G401.6 (cell line): Measurements from ENCODE around the gene UAP1L1.

Experiments
- FAIRE-seq: peaks from 2 replicates; lab custom pipeline; 2012; peaks lifted over from hg19 to GRCh38; lab: Jason Lieb, UNC

Gene UAP1L1

DNA sequence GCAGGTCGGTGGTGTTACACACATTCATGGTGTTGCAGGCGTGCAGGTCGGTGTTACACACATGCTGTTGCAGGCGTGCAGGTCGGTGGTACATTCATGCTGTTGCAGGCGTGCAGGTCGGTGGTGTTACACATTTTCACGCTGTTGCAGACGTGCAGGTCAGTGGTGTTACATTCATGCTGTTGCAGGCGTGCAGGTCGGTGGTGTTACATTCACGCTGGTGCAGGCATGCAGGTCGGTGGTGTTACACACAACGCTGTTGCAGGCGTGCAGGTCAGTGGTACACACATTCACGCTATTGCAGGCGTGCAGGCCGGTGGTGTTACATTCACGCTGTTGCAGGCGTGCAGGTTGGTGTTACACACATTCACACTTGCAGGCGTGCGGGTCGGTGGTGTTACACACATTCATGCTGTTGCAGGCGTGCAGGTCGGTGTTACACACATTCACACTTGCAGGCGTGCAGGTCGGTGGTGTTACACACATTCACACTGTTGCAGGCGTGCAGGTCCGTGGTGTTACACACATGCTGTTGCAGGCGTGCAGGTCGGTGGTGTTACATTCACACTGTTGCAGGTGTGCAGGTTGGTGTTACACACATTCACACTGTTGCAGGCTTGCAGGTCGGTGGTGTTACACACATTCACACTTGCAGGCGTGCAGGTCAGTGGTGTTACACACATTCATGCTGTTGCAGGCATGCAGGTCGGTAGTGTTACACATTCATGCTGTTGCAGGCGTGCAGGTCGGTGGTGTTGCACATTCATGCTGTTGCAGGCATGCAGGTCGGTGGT, 26.1 kb downstream of the UAP1L1 start:
- no peak for FAIRE-seq

DNA sequence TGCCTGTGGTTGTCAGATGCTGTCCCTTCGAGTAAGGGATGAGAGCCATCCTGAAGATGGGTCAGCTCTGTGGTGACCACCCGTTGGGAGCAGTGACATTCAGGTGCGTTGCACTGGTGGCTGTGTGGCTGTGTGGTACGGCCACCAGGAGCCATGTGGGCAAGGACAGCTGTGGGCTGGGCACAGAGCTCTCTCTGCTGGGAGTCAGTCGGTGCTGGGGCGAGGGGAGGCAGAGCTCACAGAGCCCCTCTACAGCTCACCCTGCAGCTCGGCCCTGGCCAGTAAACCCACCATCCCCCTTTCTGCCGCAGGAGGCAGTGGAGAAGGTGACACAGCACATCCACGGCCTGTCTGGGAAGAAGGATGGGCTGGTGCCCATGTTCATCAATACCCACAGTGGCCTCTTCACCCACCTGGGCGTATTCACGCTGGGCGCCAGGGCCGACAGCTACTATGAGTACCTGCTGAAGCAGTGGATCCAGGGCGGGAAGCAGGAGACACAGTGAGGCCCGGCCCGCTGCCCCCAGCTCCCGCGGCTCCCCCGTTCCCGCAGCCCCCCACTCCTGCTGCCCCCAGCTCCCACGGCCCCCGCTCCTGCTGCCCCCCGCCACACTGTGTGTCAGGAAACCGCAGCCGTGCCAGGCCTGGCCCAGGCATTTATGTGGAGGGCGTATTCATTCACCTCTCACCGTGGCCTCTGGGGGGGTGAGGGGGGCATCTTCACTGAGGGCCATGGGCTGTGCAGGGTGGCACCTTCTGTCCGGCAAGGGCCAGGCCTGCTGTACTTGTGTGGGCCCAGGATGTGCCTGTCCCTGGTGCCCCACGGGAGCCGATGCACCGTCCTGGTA, 28.7 kb downstream of the UAP1L1 start:
- no peak for FAIRE-seq

DNA sequence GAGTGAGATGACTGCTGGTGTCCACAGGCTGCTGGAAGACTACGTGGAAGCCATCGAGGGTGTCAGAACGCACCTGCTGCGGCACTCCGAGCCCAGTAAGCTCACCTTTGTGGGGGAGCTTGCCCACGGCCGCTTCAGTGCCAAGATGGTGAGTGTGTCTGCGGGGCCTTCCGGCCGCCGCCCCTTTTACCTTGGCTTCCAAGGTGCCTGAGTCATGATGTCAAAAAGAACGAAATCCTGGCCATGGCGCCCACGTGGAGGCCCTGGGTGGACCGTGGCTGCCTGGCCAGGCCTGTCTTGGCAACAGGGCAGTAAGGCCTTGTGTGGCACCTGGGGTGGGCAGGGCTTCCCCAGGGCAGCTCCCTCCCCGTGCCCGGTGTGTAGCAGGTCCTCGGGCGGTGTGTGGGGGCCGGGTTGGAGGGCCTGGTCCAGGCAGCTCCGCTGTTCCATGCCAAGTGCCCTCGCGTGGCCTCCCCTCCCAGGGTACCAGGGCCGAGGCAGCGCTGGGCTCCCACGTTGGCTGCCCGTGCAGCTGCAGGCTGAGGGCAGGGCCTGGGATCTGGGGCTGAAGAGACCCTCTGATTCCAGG, 29.4 kb downstream of the UAP1L1 start:
- FAIRE-seq, result no peak

DNA sequence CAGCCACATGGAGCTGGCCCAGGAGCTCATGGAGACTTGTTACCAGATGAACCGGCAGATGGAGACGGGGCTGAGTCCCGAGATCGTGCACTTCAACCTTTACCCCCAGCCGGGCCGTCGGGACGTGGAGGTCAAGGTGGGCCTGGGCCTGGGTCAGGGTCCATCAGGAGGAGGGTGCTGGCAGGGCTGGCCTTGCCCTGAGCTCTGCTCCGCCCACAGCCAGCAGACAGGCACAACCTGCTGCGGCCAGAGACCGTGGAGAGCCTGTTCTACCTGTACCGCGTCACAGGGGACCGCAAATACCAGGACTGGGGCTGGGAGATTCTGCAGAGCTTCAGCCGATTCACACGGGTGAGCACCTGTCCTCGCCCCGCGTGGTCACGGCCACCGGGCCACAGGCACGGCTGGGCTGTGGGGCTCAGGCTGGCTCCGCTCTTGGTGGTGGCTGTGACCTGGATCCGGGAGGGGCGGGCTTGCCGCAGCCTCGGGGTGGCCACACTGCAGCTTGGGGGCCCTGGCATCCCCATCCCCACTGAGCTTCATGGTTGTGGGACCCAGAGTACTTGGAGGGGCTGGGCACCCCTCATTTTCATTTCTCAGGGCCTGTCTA, 30.1 kb downstream of the UAP1L1 start:
- FAIRE-seq, result no peak

DNA sequence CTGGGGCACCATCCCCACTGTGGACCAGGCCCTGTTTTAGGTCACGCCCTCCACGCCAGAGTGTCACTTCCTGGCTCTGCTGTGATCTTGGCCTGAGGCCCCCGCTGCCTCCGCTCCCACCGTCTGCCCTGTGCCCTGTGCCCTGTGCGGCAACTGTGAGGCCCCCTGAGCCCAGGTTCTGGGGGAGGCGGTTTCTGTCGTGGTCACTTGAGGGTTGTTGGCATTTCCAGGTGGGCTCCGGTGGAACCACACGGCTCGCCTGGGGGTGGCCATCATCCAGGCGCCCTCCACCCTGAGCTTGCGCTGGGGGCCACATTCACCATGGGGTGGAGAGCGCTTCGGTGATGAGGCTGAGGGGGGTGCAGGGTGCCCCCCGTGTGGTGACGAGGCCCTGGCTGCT, 30.7 kb downstream of the UAP1L1 start:
- FAIRE-seq, result no peak

DNA sequence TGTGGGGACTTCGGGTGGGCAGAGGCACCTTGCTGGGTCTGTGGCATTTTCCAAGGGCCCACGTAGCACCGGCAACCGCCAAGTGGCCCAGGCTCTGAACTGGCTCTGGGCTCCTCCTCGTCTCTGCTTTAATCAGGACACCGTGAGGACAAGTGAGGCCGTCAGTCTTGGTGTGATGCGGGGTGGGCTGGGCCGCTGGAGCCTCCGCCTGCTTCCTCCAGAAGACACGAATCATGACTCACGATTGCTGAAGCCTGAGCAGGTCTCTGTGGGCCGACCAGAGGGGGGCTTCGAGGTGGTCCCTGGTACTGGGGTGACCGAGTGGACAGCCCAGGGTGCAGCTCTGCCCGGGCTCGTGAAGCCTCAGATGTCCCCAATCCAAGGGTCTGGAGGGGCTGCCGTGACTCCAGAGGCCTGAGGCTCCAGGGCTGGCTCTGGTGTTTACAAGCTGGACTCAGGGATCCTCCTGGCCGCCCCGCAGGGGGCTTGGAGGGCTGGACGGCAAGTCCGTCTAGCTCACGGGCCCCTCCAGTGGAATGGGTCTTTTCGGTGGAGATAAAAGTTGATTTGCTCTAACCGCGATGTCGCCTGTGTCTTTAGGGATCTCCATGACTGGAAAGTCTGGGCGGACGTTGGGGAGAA, 31.4 kb downstream of the UAP1L1 start:
- FAIRE-seq, result no peak

DNA sequence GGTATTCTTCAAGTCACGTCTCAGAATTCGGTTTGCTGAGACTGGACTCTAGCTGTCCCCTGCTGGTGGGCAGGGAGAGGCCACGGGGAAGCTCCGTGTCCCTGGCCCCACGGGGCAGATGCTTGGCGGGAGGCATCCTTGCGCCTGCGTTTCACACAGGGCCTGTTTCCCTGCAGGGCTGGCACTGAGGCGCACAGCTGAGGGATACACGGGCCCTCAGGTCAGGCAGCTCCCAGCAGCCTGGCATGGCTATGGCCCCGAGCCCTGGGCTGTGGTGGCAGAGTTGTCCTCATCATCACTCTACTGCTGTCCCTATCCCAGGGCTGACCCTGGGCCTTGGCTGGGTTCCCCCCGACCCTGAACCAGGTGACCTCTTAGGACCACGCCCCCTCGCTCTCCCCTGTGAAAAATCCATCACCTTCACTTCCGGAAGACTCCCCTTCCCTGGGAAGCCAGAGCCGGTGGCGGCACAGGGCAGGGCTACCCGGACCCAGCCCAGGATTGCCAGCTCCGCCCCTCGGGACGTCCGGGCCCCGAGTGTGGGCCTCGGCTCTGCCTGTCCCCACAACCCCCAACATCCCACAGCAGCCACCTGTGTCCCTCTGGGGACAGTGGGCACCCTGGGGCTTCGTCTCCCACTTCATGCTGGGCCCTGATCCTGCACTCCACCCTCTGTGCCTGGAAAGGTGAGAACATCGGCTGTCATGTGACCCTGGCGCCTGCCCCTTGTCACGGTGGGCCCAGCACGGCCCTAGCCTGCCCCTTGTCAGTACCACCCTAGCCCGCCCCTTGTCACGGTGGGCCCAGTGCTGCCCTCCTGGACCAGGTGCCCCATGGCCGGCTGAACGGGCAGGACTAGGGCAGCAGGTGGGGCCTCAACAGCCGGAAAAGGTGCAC, 32.2 kb downstream of the UAP1L1 start:
- no peak for FAIRE-seq

DNA sequence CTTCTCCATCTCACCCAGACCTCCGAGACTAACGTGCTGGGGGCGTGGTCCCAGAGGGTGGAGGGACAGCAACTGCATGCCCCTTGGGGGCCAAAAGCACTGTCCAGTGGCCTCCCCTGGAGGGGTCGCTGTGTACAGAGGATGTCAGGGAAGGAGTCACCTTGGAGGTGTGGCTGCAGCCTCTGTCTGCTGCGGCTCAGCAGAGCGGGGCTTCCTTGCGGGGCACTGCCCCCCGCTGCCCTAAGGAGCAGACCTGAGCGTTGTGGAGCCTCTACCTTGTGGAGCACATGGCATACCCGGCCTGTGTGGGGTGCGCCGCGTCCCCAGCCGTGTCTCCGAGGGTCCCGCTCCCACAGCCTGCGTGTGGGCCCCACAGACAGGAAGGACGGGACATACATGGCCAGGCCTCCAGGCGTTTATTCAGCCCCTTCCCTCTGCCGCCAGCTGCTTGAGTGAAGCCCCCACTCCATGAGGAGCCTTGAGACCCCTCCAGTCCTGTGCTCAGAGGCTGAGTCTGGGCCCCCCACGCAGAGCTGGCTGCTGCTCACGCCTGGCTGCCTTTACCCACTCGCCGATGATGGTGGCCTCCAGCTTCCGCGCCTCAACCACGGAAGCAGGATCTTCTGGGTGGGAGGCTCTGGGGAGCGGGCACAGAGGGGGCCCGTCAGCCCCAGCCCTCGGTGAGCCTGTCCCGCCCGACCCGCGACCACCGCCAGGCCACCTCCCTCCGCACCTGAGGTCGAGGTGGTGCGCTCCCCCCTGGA, 33.0 kb downstream of the UAP1L1 start:
- FAIRE-seq, result no peak

DNA sequence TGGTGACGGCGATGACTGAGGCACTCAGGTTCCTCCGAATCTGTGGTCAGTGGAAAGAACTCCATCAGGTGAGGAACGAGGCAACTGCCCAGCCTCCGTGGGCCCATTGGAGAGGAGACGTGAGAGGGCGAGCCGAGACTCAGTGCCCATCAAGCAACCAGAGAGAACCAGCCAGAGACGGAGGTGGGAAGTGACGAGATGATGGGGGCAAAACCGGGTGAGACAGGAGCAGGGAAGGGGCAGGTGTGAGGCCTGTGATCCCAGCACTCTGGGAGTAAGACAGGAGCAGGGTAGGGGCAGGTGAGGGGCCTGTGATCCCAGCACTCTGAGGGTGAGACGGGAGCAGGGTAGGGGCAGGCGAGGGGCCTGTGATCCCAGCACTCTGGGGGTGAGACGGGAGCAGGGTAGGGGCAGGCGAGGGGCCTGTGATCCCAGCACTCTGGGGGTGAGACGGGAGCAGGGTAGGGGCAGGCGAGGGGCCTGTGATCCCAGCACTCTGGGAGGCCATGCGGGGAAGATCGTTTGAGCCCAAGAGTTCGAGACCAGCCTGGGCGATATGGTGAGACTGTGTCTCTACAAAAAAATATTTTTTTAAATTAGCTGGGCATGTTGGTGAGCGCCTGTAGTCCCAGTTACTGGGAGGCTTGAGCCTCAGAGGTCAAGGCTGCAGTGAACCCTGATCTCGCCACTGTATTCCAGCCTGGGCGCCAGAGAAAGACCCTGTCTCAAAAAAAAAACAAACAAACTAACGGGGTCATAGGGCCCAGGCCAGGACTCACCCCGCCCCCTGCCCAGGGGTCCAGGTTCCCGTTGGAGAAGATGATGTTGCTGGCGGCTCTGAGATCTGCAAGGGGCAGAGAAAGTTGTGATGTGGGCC, 33.8 kb downstream of the UAP1L1 start:
- no peak for FAIRE-seq

DNA sequence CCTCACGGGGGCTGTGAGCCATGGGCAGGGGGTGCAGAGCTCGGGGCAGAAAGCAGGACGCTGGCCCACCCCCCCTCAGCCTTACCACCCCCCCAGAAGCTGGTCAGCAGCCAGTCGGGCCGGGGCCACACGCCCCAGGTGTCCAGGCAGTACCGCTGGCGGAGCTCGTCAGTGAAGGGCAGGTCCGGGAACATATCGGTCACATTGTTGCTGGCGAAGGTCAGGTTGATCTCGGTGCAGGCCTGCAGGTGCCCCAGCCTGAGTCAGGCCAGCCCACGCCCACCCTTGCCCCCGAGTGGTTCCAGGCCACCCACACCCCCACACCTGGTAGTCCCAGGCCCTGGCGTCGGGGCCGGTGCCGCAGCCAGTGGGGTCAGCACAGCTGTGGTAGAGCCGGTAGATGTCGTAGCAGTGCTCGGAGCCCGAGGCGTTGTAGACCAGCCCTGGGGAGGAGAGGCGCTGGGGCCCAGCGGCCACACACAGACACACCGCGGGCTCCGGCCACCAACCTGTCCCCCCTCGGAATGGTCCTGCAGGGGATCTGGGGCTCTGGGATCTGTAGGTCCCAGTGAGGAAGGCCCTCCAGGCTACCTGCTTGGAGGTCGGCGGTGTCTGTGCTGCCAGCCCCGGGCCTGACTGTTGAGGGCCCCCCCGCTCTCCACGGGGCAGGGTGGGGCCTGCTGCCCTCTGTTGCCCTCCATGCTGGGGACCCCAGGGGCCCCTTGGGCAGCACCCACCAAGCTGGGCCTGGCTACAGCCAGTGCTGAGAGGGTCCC, 34.7 kb downstream of the UAP1L1 start:
- no peak for FAIRE-seq

DNA sequence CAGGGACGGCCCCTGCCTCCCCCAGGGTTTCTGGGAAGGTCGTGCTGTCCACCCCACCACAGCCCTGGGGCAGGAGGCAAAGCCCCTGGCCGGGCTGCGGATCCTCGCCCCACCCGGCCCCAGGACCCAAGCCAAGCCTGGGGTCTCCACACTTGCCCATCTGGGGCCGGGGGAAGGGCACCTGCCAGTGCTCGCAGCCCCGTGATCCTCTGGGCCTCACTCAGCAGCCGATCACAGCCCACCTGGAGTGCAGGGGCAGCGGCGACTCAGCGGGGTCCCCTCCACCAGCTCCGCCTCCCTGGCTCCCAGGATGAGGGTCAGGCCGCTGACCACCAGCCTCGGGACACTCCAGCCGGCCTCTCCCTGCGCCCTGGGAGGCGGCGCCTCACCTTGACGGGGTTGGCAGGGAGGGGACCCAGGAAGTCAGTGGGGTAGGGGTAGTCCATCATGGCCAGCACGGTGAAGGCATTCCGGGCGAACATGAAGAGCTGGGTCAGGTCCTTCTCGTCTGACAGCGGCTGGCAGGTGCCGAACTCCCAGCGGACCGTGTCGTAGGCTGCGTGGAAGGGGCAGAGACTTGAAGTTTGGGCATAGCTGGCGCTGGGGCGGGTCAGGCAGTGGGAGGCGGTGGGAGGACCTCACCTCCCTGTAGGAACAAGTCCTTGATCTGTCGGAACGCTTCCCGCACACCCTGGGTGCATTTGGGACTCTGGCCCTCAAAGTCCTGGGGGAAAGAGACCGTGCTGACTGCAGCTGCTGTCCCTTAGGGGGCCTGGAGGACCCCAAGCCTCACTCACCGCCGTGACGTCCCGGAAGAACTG, 35.5 kb downstream of the UAP1L1 start:
- no peak for FAIRE-seq

DNA sequence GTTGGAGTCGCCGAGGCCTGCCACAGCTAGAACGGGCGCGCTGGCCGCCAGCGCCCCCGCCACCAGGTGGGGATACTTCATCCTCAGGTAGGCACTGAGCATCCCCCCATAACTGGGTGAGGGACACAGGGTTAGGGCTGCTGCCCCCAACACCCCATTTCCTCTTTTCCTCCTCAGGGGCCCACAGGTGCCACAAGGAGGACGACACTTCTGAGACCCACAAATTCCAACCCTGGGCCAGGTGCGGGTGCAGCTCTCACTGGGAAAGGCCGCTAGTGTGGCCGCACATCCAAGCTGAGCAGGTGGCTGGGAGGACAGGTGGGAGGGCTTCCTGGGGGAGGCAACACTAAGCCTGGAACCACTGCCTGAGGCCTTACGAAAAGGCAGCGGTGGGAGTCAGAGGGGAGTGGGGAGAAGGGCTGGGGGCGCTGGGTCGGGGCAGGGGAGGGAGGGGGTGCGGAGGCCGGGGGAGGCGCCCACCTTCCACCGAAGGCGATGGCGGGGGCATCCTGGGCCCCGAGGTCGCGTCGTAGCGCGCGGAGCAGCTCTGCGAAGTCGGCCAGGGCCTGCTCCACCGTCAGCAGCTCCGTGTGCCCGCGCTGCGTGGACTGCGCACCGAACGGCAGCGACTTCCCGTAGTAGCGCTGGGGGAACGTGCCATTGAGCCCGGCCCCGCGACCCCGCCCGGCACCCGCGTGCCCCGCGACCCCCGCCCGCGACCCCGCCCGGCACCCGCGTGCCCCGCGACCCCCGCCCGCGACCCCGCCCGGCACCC, 36.3 kb downstream of the UAP1L1 start:
- FAIRE-seq, result no peak

DNA sequence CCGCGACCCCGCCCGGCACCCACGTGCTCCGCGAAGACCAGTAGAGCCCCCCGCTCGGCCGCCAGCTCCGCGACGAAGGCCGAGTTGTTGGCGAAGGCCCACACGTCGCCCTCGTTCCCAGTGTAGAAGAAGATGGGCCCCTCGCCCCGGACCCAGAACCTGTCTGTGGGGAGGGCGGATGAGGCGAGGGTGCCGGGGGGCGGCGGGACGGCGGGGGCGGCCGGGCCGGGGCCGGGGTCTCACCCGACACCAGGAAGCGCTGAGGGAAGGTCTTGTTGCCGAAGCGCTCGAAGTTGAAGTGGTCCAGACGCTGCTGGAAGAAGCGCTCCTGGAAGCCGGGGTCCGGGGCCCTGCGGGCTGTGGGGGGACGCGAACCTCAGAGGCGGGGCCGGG, 36.9 kb downstream of the UAP1L1 start:
- FAIRE-seq, result no peak

DNA sequence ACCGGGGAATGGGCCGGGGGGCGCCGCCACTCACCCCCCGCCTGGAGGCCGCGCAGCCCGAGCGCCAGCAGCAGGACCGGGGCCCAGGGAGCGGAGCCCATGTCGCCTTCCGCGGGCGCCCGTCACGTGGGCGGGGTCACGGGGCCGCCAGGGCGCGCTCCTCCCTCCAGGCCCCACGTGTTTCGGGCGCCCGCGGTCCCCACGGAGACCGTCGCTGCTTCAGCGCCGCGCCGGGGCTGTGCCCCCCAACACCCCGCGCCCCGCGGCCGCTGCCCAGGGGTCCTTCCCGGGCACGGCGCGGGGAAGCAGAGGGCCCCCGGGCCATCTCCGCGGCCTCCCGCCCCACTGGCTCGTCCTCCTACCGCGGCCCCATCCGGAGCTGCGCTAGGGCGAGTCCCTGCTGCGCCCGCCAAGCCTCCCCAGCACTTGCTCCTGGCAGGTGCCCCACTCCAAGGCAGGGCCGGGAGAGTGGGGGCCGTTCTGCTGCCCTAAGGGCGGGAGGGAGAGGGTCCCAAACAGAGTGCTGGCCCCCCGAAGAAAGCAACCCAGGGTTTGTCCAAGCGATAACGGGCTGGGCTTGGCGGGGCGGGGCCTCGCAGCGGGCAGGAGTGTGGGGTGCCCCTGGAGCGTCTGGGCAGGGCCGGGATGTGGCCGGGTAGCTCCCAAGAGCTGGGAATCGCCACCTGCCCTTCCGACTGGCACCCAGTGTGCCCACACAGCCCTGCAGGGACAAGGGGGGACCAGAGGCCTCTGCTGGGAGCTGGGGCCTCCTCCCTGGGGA, 37.5 kb downstream of the UAP1L1 start, which contains the start of gene DPP7:
Gene DPP7, minus strand, starts transcription at position 121 of the 781 bp plus-strand sequence. Its CDS starts 20 bp downstream, at position 101.
- no peak for FAIRE-seq

DNA sequence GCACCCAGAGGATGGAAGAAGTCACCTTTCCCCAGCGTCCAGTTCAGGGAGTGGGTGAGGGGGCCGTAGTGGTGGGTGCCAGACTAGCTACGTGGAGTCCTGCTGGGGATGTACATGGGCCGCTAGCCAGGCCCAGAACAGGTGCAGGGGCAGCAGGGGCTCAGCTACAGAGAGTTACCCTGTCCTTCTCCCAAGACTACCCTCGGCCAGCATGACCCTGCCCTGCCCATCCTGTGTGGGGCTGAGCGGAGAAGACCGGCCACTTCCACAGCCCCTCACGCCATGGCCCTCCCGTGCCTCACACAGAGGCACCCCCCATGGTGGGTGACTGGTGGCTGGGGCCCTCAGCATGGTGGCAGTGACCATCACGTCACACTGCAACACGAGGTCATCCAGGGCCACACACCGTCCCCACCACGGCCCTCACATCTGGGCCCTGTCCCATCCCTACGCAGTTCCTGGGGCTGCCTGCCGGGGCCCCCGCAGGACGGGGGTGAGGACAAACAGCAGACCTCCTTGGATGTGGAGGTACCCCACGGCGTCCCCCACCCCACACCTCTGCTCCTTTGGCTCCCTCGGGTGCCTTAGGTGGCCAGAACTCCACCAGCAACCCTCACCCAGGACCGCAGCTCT, 38.2 kb downstream of the UAP1L1 start:
- no peak for FAIRE-seq
